Mucosa of descending colon (tissue), 3 donors: ENCODE results near the gene SAMD4A. TPM values are rescaled to one million over a fixed set of nuclear protein-coding genes. Genes with fewer than 3 reads are reported as not detected.
A peak's percentile ranks its signal among the peaks of the same experiment; 100 is the strongest.

Experiments used
- ATAC-seq: fragments of 200-7000 bp; cut with Tn5 transposase; one replicate; pipeline ENCODE4 v1.9.1; 2020; ENCODE audit warnings: mild to moderate bottlenecking, moderate library complexity
- DNase-seq, 3 donors: peaks; one replicate each; pipeline ENCODE4 v3.0.0-alpha.2; 2020
- H3K36me3 ChIP-seq: fragments of 200-600 bp; one replicate; pipeline ENCODE4 v1.8.0; 2021; ENCODE audit warnings: low read depth, mild to moderate bottlenecking
- H3K4me1 ChIP-seq: fragments of 200-600 bp; one replicate; pipeline ENCODE4 v1.8.0; 2021; ENCODE audit warnings: low read depth, mild to moderate bottlenecking
- H3K4me3 ChIP-seq: fragments of 200-600 bp; one replicate; pipeline ENCODE4 v1.8.0; 2021; ENCODE audit warnings: mild to moderate bottlenecking
- H3K9me3 ChIP-seq: fragments of 200-600 bp; one replicate; pipeline ENCODE4 v1.8.0; 2021; ENCODE audit warnings: mild to moderate bottlenecking
- intact Hi-C, 2 donors: fragments of 100-400 bp; cut with DNase I in 1 of 2; cut with micrococcal nuclease in 1 of 2; formaldehyde crosslinking; loops; one replicate each; pipeline versions ENCODE4 v1.11.0 to v1.11.1; 2022; cut with DNase I, micrococcal nuclease
- total RNA-seq, 3 donors: library from RNA; stranded (reverse); fragmentation: NEBNext Ultra II Directional in 2 of 3; extraction: Animal tissue kit (Norgen Biotek cat#: 25700) in 2 of 3; gene quantifications; one replicate each; pipeline versions ENCODE4 v1.2.1 to v1.2.4, GENCODE V29; 2021 to 2023
- TF ChIP-seq, protein P1 (sequence below): fragments of 200-600 bp; IDR thresholded peaks from one replicate; pipeline ENCODE4 v1.8.0; 2022; ENCODE audit warnings: antibody characterized with exemption, mild to moderate bottlenecking
- donor health status: DM: no; HTN: no; CAD: no; lungs with moderate emphysema.
- donor health status: DM: no; HTN: no; CAD: no.
- donor health status: DM: no; HTN: yes; CAD: no.

The SAMD4A gene
- total RNA-seq, 3 donors from 2014 or later, result 14.7 to 82.1 (median 16.5) TPM

DNA sequence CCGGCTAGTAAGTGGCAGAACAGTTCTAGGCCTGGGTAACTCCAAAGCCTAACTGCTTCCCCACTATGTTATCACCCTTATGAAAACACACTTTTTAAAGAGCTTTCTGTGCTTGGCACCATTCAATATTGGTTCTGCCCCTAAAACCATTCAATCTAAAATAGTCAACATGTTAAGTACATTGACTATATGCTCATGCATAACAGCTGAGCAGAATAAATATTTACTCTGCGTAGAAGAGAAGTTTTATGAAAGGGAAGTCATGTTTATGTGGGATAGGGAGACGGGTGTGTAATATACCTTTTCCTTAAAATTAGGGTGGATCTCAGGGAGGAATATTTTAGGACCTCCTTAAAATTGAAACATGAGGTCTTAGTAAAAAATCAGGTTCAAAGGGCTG is 80.5 kb downstream of the SAMD4A start:
- intact Hi-C loops, result no loop called here
- peak; percentile 44 for ATAC-seq
- TF ChIP-seq, protein P1, sequence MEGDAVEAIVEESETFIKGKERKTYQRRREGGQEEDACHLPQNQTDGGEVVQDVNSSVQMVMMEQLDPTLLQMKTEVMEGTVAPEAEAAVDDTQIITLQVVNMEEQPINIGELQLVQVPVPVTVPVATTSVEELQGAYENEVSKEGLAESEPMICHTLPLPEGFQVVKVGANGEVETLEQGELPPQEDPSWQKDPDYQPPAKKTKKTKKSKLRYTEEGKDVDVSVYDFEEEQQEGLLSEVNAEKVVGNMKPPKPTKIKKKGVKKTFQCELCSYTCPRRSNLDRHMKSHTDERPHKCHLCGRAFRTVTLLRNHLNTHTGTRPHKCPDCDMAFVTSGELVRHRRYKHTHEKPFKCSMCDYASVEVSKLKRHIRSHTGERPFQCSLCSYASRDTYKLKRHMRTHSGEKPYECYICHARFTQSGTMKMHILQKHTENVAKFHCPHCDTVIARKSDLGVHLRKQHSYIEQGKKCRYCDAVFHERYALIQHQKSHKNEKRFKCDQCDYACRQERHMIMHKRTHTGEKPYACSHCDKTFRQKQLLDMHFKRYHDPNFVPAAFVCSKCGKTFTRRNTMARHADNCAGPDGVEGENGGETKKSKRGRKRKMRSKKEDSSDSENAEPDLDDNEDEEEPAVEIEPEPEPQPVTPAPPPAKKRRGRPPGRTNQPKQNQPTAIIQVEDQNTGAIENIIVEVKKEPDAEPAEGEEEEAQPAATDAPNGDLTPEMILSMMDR, result no peak

DNA sequence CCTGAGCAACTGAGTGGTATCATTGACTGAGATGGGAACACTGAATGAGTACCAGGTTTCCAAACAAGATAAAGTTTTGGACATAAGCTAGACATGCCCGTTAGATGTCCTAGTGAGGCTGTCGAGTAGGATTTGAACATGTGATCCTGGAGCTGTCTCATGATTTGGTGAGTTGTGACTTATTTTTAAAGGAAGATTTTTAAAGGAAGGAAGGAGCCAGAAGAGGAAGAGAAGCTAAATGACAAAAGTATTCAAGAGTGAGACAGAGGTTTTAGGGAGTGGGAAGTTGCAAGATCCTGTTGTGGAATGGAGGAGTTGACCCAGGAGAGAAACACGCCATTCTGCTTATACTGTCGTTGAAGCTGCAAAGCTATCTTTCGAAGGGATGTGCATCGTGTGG is 82.1 kb downstream of the SAMD4A start:
- Histone ChIP-seq H3K36me3 (no peaks in the 10 kb centered on the region), H3K4me3 (no peak overlapping the region), H3K4me1 (peaks cover 4% of the 10 kb centered on the region), H3K9me3 (no peaks in the 10 kb centered on the region)
- ATAC-seq (no peak), DNase-seq (no peak)
- intact Hi-C loops, result no loop called here
- TF ChIP-seq, protein P1, result no peak

More for the DNA sequence above, 80.5 kb downstream of the SAMD4A start:
- Histone ChIP-seq H3K36me3 (no peaks in the 10 kb centered on the region), H3K4me1 (peaks cover 4% of the 10 kb centered on the region), H3K4me3 (no peak overlapping the region), H3K9me3 (no peaks in the 10 kb centered on the region)
- DNase-seq, result no peak

DNA sequence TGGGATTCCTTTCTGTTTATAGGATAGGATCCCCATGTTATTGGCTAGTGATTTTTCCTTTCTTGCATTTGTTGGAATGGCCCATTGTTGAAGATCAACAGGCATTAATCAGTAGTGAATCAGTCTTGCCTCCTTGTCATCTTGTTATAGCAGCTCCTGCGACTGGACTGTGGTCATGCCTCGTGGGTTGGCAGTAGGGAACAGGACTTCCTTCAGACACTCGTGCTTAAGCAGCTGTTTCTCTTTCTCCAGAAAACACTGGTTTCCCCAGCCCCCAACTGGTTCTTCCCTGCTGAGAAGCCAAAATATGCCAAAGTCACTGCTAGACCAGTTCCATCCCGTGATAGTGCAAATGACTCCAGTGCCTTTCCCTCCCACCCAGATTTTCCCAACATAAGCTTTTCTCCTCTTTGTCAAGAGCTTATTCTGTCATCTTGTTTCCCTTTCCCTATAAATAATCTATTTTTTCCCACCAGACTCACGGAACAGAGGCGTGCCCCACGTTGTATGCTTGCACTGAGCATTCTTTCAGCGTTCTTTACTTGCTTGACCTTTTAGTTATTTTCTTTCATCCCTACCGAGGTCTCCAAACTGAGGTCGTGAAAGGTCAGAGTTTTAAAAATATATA is 83.5 kb downstream of the SAMD4A start:
- Histone ChIP-seq H3K4me3 (no peak overlapping the region), H3K36me3 (no peaks in the 10 kb centered on the region), H3K4me1 (peaks cover 4% of the 10 kb centered on the region), H3K9me3 (no peaks in the 10 kb centered on the region)
- ATAC-seq, result peak; percentile 53
- DNase-seq, result peak in 1 of 3 donors; percentile 45
- TF ChIP-seq, protein P1, result no peak
- intact Hi-C loops, result no loop called here

- DNase-seq (no peak), ATAC-seq (no peak)
- intact Hi-C loops, result no loop called here
- no peaks in the 10 kb centered on the region for H3K9me3 ChIP-seq
- H3K4me3 ChIP-seq, result no peak overlapping the region
- TF ChIP-seq, protein P1, result no peak
- peaks cover 4% of the 10 kb centered on the region for H3K4me1 ChIP-seq
- H3K36me3 ChIP-seq, result no peaks in the 10 kb centered on the region
Measured at GRCh38 chr14:54650959-54651351, 84.0 kb downstream of the SAMD4A start.

GRCh38 chr14:54651649-54652048 is 84.7 kb downstream of the SAMD4A start:
- ATAC-seq (no peak), DNase-seq (no peak)
- intact Hi-C loops, result no loop called here
- Histone ChIP-seq H3K9me3 (no peaks in the 10 kb centered on the region), H3K36me3 (no peaks in the 10 kb centered on the region), H3K4me1 (peaks cover 4% of the 10 kb centered on the region), H3K4me3 (no peak overlapping the region)
- TF ChIP-seq, protein P1, result no peak
